Measurements from ENCODE around the gene HNRNPUL1.

HNRNPUL1 gene

DNA sequence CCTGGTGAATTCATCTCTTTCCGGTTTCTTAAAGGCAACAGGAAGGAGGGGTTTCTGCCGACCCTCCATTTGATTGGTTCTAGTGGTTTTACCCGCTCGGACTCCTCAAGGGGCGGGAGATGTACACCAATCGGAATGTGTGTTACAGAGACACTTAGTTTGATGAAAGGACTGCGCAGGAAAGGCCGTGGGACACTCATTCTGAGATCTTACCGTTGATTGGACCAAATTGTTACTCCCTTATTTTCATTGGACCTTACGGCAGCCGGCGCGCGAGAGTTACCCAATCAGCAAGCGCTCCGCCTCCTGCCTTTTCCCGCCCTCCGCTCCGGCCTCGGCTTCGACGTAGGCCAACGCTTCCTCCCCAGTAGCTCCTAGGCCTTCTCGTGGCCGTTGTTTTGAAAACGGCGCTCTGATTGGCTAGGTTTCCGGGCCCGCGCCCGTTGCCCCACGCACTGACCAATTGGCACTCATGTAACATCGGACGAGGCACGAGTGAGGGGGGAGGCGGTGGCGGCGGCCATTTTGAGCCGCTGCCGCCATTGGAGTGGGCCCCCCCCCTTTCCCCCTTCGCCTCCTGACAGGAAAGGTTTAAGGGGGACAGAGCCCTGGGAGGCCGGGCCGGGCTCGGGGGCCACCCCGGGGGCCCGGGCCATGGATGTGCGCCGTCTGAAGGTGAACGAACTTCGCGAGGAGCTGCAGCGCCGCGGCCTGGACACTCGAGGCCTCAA lies at the start of gene HNRNPUL1:
TSS of gene HNRNPUL1 (plus strand) at position 523 of the 731 bp plus-strand sequence. CDS start at position 655, 132 bp downstream.
- DNase-seq, result peak; percentile 100

GRCh38 chr19:41217741-41218140 lies 46.4 kb upstream of the HNRNPUL1 start:
- no peak for DNase-seq

- no peak for DNase-seq
Measured at GRCh38 chr19:41218249-41218614, 45.9 kb upstream of the HNRNPUL1 start.

GRCh38 chr19:41218615-41219507 lies 45.3 kb upstream of the HNRNPUL1 start, which contains the start of gene AXL:
Gene AXL (plus strand): TSS chr19:41219223. CDS start chr19:41219393, 170 bp downstream.
- DNase-seq, result no peak

DNA sequence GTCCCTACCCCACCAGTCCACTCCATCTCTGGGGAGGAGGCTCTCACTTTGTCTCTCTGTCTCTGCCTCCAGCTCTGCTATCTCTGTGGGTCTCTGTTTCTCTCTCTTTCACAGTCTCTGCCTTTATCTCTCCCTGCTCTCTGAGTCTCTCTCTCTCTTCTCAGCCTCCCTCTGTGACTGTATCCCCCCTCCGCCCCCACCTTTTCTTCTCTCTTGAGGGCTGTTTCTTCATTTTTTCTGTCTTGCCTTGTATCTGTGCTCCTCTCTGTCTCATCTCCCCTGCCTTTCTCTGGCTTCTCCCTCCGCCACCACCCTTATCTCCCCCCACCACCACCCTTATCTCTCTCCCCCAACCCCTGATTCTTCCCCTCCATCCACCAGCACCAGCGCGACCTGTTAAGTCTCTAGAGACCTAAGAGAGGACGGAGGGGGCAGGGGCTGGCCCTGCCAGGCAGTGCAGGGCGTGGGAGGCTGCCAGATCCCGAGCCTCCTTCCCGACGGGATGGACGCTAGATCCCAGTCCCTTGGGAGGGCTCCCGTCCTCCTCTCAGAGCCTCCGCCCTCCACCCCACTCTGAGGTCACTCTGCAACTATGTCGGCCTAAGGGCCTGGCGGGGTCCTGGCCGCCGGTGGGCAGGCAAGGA lies 44.1 kb upstream of the HNRNPUL1 start:
- DNase-seq, result no peak

DNA sequence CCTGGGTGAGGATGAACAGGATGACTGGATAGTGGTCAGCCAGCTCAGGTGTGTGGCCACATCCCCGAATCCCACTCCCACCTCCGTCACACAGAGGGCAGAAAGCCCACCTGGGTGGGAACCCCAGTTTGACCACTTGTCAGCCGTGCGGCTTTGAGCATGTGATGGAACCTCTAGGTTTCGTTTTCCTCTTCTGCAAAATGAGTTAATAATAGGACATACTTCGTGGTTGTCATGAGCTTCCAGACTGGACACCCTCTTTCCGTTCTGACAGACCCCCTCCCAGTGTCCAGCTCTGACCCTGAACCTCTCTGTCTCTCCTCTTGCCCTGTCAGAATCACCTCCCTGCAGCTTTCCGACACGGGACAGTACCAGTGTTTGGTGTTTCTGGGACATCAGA lies 43.4 kb upstream of the HNRNPUL1 start:
- peak; percentile 60 for DNase-seq

DNA sequence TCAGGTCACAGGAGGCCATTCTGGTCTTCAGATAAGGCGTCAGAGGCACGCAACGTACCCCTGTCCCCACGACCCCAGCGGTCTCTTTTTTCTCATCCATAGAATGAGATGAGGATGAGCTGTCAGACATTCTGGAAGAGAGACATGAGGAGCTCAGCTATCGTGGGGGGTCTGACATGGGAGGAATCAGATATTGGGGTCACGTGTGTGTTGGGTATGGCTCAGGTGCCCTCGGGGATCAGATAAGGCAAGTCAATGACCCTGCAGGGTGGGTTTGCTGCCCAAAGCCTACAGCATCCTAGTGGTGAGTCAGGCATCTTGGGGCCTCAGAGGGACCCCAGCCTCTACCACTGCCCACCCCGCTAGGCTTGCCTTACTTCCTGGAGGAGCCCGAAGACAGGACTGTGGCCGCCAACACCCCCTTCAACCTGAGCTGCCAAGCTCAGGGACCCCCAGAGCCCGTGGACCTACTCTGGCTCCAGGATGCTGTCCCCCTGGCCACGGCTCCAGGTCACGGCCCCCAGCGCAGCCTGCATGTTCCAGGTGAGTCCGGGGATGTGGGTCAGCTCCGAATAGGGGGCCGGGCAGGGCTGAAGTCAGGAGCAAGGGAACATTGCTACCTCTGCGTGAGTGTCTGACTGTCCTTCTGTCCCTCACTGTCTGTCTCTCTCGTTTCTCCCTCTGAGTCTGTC lies 42.5 kb upstream of the HNRNPUL1 start:
- DNase-seq, result no peak

DNA sequence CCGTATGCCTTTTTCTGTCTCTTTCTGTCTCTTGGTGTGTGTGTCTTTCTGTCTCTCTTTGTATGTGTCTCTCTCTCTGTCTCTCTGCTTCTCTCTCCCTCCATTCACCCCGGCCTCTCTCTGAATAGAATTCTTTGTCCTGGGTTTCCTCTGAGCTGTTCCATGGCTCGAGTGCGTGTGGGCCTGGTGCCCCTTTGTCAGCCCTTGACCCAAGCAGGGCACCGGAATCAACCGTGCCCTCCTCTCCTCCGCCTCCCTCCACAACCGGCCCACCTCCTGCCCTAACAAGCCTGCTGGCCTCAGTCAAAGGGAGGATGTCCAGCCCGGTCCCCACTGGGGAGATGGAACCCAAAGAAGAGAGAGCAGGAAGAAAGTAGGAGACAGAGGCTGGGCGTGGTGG lies 41.9 kb upstream of the HNRNPUL1 start:
- no peak for DNase-seq

- DNase-seq, result no peak
Measured at GRCh38 chr19:41223431-41224234, 40.5 kb upstream of the HNRNPUL1 start.

GRCh38 chr19:41224632-41225031 lies 39.5 kb upstream of the HNRNPUL1 start:
- no peak for DNase-seq

DNA sequence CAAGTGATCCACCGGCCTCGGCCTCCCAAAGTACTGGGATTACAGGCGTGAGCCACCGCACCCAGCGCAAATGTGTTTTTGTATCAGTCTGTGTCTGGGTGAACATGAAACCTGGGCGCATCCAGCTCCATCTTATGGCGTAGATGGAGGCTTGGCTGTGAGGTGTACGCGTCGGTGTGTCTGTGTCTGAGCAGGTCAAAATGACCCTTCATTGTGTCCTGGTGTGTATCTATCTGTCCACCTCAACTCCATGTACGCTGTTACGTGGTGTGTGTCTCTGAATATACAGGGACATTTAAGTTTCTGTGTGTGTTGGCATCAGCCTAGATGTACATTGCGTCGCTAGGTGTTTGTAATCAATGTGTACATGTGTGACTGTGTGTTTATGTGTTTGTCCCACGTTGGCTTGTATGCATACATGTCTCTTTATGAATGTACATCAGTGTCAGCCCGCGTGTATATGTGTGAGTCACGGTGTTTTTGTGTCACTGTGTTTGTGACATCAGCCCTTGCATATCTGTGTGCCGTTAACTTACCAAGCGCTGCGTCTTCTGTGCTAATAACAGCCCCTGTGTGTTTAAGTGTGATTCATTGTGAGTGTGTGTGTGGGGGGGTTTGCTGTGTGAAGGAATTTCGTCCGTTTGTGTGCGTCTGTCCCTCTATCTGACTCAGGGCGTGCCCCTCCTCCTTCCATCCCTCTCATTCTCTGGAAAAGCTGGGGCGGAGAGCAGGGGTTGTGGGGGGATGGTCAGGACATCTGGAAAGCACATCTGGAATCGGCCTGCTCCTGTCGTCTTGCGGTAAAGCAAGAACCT lies 38.7 kb upstream of the HNRNPUL1 start:
- peak; percentile 86 for DNase-seq

- peak; percentile 51 for DNase-seq
Measured at GRCh38 chr19:41226053-41226873, 37.9 kb upstream of the HNRNPUL1 start.

- DNase-seq, result no peak
Measured at GRCh38 chr19:41226874-41227390, 37.2 kb upstream of the HNRNPUL1 start.

DNA sequence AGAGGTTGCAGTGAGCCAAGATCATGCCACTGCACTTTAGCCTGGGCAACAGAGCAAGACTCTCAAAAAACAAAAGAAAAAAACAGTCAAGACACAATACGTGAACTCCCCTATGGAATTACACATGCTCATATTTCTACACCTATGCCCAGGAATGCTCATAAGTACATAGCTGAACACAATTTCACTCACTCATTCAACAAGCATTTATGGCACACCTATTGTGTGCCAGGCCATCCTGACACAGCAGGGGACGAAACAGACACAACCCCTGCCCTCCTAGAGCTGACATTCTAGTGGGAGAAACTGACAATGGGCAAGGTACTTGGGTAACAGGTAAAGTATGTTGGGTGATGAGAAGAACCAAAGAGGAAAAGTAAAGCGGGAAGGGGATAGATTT lies 35.7 kb upstream of the HNRNPUL1 start:
- DNase-seq, result no peak

DNA sequence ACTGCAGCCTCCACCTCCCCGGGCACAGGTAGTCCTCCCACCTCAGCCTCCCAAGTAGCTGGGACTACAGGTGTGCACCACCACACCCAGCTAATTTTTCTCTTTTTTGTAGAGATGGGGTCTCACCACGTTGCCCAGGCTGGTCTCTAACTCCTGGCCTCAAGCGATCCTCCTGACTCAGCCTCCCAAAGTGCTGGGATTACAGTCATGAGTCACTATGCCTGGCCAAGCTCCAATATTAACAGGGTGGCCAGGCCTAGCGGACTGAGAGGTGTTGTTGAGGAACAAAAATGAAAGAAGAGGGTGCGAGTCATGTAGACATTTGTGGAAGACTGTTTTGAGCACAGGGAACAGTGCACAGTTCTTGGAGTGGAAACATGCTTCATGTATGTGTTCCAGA lies 34.8 kb upstream of the HNRNPUL1 start:
- peak; percentile 39 for DNase-seq

DNA sequence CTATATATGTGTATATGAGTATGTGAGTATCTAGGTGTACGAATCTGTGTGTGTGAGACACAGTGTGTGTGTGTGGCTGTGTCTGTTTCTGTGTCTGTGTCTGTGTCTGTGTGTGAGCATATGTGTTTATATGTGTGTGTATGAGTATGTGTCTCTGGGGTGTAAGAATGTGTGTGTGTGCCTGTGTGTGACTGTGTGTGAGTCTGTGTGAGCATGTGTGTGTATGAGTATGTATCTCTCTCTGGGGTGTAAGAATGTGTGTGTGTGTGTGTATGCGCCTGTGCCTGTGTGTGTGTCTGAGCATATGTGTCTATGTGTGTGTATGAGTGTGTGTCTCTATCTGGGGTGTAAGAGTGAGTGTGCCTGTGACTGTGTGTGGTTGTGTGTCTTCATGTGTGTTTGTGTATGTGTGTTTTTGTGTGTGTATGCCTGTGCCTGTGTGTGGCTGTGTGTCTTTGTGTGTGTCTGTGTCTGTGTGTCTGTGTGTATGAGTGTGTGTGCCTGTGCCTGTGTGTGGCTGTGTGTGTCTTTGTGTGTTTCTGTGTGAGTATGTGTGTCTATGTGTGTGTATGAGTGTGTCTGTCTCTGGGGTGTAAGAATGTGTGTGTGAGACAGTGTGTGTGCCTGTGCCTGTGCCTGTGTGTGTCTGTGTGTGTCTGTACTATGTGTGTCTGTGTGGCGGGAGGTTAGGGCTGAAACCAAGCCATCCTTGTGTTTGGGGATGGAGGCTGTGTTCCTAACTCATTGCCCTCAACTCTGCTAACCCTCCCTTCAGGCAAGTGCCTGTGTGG lies 33.9 kb upstream of the HNRNPUL1 start:
- DNase-seq, result no peak

DNA sequence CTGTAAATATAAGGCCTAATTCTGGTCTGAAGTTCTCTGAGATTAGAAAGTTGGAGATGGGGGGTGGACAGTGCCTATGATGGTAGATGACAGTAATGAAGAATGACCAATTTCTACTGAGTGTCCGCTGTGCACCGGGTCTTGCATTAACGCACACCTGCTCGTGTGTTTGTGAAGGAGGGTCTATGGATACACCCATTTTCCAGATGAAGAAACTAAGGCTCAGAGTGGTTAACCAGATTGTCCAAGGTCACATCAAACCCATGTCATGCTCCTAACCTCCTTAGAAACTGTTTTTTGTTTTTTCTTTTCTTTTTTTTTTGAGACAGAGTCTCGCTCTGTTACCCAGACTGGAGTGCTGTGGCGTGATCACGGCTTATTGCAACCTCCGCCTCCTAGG lies 31.5 kb upstream of the HNRNPUL1 start:
- DNase-seq, result no peak

- peak; percentile 100 for DNase-seq
Measured at GRCh38 chr19:41233748-41234240, 30.4 kb upstream of the HNRNPUL1 start.
